VCaP (cell line): ENCODE data around the gene OR6Q1.

Experiments
- H3K27ac ChIP-seq: fragments of 450-650 bp; 2 replicates; pipeline ENCODE4 v1.5.1; 2017
- CTCF ChIP-seq: fragments of 450-650 bp; conservative IDR thresholded peaks from 2 replicates; pipeline ENCODE4 v1.5.1; 2017; ENCODE audit warnings: mild to moderate bottlenecking, moderate library complexity

The OR6Q1 gene

GRCh38 chr11:58057481-58057880, 26.7 kb downstream of the OR6Q1 start:
- H3K27ac ChIP-seq, result no peak overlapping the region
- TF ChIP-seq CTCF, result no peak

GRCh38 chr11:58058276-58059006, 27.7 kb downstream of the OR6Q1 start:
- H3K27ac ChIP-seq, result no peak overlapping the region; the same call in 1 of the 2 replicates
- TF ChIP-seq CTCF, result no peak

- no peak for TF ChIP-seq CTCF
- H3K27ac ChIP-seq, result no peak overlapping the region; the same call in 1 of the 2 replicates
Observed at GRCh38 chr11:58059007-58059350, 28.2 kb downstream of the OR6Q1 start.

GRCh38 chr11:58060535-58060934, 29.8 kb downstream of the OR6Q1 start:
- no peak overlapping the region for H3K27ac ChIP-seq
- no peak for TF ChIP-seq CTCF

GRCh38 chr11:58060939-58061672, 30.4 kb downstream of the OR6Q1 start:
- no peak overlapping the region for H3K27ac ChIP-seq
- peak; percentile 25 for TF ChIP-seq CTCF

GRCh38 chr11:58061813-58062212, 31.1 kb downstream of the OR6Q1 start:
- H3K27ac ChIP-seq, result no peak overlapping the region
- no peak for TF ChIP-seq CTCF

GRCh38 chr11:58067685-58068084, 36.9 kb downstream of the OR6Q1 start:
- no peak overlapping the region for H3K27ac ChIP-seq
- TF ChIP-seq CTCF, result no peak
